Neural progenitor cell (in vitro differentiated cells): ENCODE measurements around the gene PER3.

Experiments used
- CTCF ChIP-seq: fragments of 200-600 bp; sonication (generic); IDR thresholded peaks from 2 replicates; pipeline ENCODE4 v1.5.1; 2017; ENCODE audit warnings: antibody characterized with exemption, mild to moderate bottlenecking
- EZH2 ChIP-seq: fragments of 200-600 bp; sonication (generic); IDR thresholded peaks from 2 replicates; pipeline ENCODE4 v1.6.1; 2017; ENCODE audit warnings: antibody characterized with exemption, mild to moderate bottlenecking, moderate library complexity
- EZH2phosphoT487 ChIP-seq: fragments of 200-600 bp; sonication (generic); IDR thresholded peaks from 2 replicates; pipeline ENCODE4 v1.6.1; 2017; ENCODE audit warnings: antibody characterized with exemption

GRCh38 chr1:7853684-7854026 lies 69.6 kb downstream of the PER3 start:
- TF ChIP-seq CTCF = no peak
- TF ChIP-seq EZH2phosphoT487 = no peak
- TF ChIP-seq EZH2 = no peak
